A549 treated with DMSO at 1 μM for 4 hours (cell line): ENCODE measurements around the gene HK3. TPM values are rescaled to one million over a fixed set of nuclear protein-coding genes. Genes with fewer than 3 reads are reported as not detected.

Experiments used
- total RNA-seq: library from RNA; stranded (reverse); fragments of 200-300 nt; extraction: Qiagen RNA extraction; gene quantifications from 5 replicates; pipeline ENCODE4 v1.2.3, GENCODE V29; 2022; ENCODE audit warnings: low read depth

The HK3 gene
- total RNA-seq: not detected in 5 replicates

GRCh38 chr5:176899296-176899891, at the start of gene HK3:
TSS of gene HK3 (minus strand) at chr5:176899346. CDS start at chr5:176896159, 3,187 bp downstream.

Other genes with a start within 250 kb of the HK3 start
- gene UNC5A, start 88.8 kb downstream of the HK3 start, total RNA-seq: 0.12 to 0.37 TPM (median 0.27 TPM) in 5 replicates
- gene UIMC1, start 107.4 kb upstream of the HK3 start, total RNA-seq: 41.7 to 46.4 TPM (median 44.3 TPM) in 5 replicates
- gene ZNF346, start 123.3 kb upstream of the HK3 start, total RNA-seq: 10.3 to 12.6 TPM (median 11.9 TPM) in 5 replicates
- 22.0 to 26.5 TPM (median 23.1 TPM) in 5 replicates for gene FGFR4, start 187.6 kb upstream of the HK3 start, total RNA-seq
- 16.1 to 27.6 TPM (median 23.7 TPM) in 5 replicates for gene NSD1, start 234.4 kb upstream of the HK3 start, total RNA-seq